Endothelial cell of umbilical vein (primary cell): Measurements from ENCODE around the gene OSTM1. TPM values are rescaled to one million over a fixed set of nuclear protein-coding genes. Genes with fewer than 3 reads are reported as not detected.

Experiments
- BruUV-seq: library from RNA; stranded (reverse); fragments of 400-500 nt; replicated peaks from 2 replicates; lab custom pipeline; 2021; lab: Mats Ljungman, UMichigan
- CTCF ChIA-PET: fragments of 300-600, 350-600 bp; sonication (Branson Sonifier 250); formaldehyde crosslinking; loops from one replicate; lab custom pipeline; 2021; ENCODE audit warnings: antibody characterized with exemption, inconsistent platforms; lab: Charles Lee
- POLR2A ChIA-PET: fragments of 300-600, 350-600 bp; sonication (Branson Sonifier 250); formaldehyde crosslinking; loops from one replicate; lab custom pipeline; 2021; ENCODE audit warnings: antibody characterized with exemption, inconsistent platforms; lab: Charles Lee
- DNase-seq: peaks from one replicate; pipeline ENCODE4 v3.0.0-alpha.2; 2011; ENCODE audit warnings: low read depth, low spot score
- FAIRE-seq: peaks from 2 replicates; lab custom pipeline; 2011; peaks lifted over from hg19 to GRCh38; lab: Jason Lieb, UNC
- H2AFZ ChIP-seq: 2 replicates; pipeline ENCODE4 v1.6.0; 2012; ENCODE audit warnings: low read depth, low read length, control low read depth, inconsistent platforms
- H3K27ac ChIP-seq: 2 replicates; pipeline ENCODE4 v1.5.1; 2011; ENCODE audit warnings: low read depth, mild to moderate bottlenecking, control low read depth, low read length, moderate library complexity; ENCODE audit not compliant: insufficient read depth
- H3K27me3 ChIP-seq, 2 experiments: 2 replicates each; pipeline versions ENCODE4 v1.6.0 to v1.6.1; 2011; ENCODE audit warnings: low read length in 2 of 2, mixed read lengths in 1 of 2; ENCODE audit not compliant: control insufficient read depth in 2 of 2, insufficient read depth in 2 of 2
- H3K36me3 ChIP-seq, 2 experiments: 2 replicates in 1 of 2; 3 replicates in 1 of 2; pipeline ENCODE4 v1.5.1; 2011; ENCODE audit warnings: low read length in 2 of 2, mild to moderate bottlenecking in 1 of 2, moderate library complexity in 1 of 2; ENCODE audit not compliant: control insufficient read depth in 2 of 2, insufficient read depth in 2 of 2; ENCODE audit errors: extremely low read depth in 1 of 2
- H3K4me1 ChIP-seq: 3 replicates; pipeline ENCODE4 v1.5.1; 2011; ENCODE audit warnings: mild to moderate bottlenecking, low read length; ENCODE audit not compliant: control insufficient read depth, insufficient read depth; ENCODE audit errors: extremely low read depth
- H3K4me2 ChIP-seq: 2 replicates; pipeline ENCODE4 v1.6.1; 2011; ENCODE audit warnings: low read length, control low read depth, mixed read lengths; ENCODE audit not compliant: insufficient read depth
- H3K4me3 ChIP-seq, 3 experiments: fragments of 200-600 bp in 1 of 3; sonication (generic), shearing (Covaris generic) in 1 of 3; replicated peaks in 1 of 3; 2 replicates each; pipeline ENCODE4 v1.5.1; 2011 to 2016; ENCODE audit warnings: control low read depth in 3 of 3, low read length in 3 of 3, mild to moderate bottlenecking in 2 of 3, inconsistent platforms in 1 of 3, low read depth in 1 of 3, moderate library complexity in 1 of 3; ENCODE audit not compliant: insufficient read depth in 1 of 3
- H3K79me2 ChIP-seq: 2 replicates; pipeline ENCODE4 v1.6.0; 2012; ENCODE audit warnings: low read length, inconsistent platforms; ENCODE audit not compliant: control insufficient read depth, insufficient read depth
- H3K9ac ChIP-seq: replicated peaks from 2 replicates; pipeline ENCODE3; 2011; ENCODE audit warnings: low read length, control low read depth; ENCODE audit not compliant: insufficient read depth; ENCODE audit errors: extremely low read depth
- H3K9me1 ChIP-seq: replicated peaks from 3 replicates; pipeline ENCODE4 v1.6.0; 2011; ENCODE audit warnings: mild to moderate bottlenecking, low read length; ENCODE audit not compliant: control insufficient read depth, insufficient read depth; ENCODE audit errors: extremely low read depth
- H3K9me3 ChIP-seq: replicated peaks from 2 replicates; pipeline ENCODE4 v1.5.1; 2012; ENCODE audit warnings: low read length, inconsistent platforms; ENCODE audit not compliant: control insufficient read depth, insufficient read depth
- H4K20me1 ChIP-seq: replicated peaks from 2 replicates; pipeline ENCODE3; 2011; ENCODE audit warnings: mild to moderate bottlenecking, low read length; ENCODE audit not compliant: control insufficient read depth, insufficient read depth; ENCODE audit errors: extremely low read depth
- EZH2 ChIP-seq: IDR thresholded peaks from 2 replicates; pipeline ENCODE4 v1.6.1; 2012; ENCODE audit warnings: borderline replicate concordance, low read depth, mild to moderate bottlenecking, moderate library complexity, low read length, inconsistent platforms; ENCODE audit not compliant: severe bottlenecking
- FOS ChIP-seq: IDR thresholded peaks from 2 replicates; pipeline ENCODE4 v1.6.1; 2011; ENCODE audit warnings: mild to moderate bottlenecking, low read length, moderate library complexity, borderline replicate concordance; ENCODE audit not compliant: insufficient read depth
- GATA2 ChIP-seq: IDR thresholded peaks from 2 replicates; pipeline ENCODE4 v1.7.0; 2011; ENCODE audit warnings: low read depth, mild to moderate bottlenecking, moderate library complexity, mixed read lengths, low read length; ENCODE audit not compliant: insufficient read length, insufficient read depth
- JUN ChIP-seq: IDR thresholded peaks from 2 replicates; pipeline ENCODE4 v1.6.1; 2011; ENCODE audit warnings: borderline replicate concordance, low read depth; ENCODE audit not compliant: insufficient read length, insufficient read depth
- MAX ChIP-seq: IDR thresholded peaks from 2 replicates; pipeline ENCODE4 v1.6.1; 2011; ENCODE audit not compliant: insufficient read depth, insufficient read length
- MYC ChIP-seq: IDR thresholded peaks from one replicate; pipeline ENCODE4 v1.6.1; 2011; ENCODE audit warnings: mild to moderate bottlenecking, low read depth, low read length
- POLR2A ChIP-seq: IDR thresholded peaks from 2 replicates; pipeline ENCODE4 v1.6.1; 2012; ENCODE audit warnings: low read depth, mild to moderate bottlenecking, control low read depth, low read length
- POLR2AphosphoS5 ChIP-seq: IDR thresholded peaks from 2 replicates; pipeline ENCODE4 v1.6.1; 2012; ENCODE audit warnings: low read depth, mild to moderate bottlenecking, control low read depth, low read length, moderate library complexity; ENCODE audit not compliant: insufficient read depth
- dilution Hi-C: fragments of 300-500 bp; cut with MboI; formaldehyde crosslinking; loops from one replicate; pipeline ENCODE4 v1.15.0; 2019; ENCODE audit warnings: low sequenced_read_pairs; ENCODE audit not compliant: extremely low pct_ligation_motif_present
- intact Hi-C: fragments of 100-400 bp; cut with micrococcal nuclease; formaldehyde crosslinking; loops from one replicate; pipeline ENCODE4 v1.10.0; 2022
- polyA plus RNA-seq, 4 experiments: library from polyadenylated mRNA; depleted of rRNA in 3 of 4; stranded (reverse) in 3 of 4; unstranded in 1 of 4; fragments of >200 nt; gene quantifications; 2 replicates each; pipeline versions ENCODE4 v1.2.1 to v1.2.3, GENCODE V29; 2011 to 2012; ENCODE audit warnings: missing spikeins in 1 of 4
- total RNA-seq: library from RNA; stranded (reverse); gene quantifications from 2 replicates; pipeline ENCODE4 v1.2.3, GENCODE V29; 2021
- TF ChIP-seq, protein P1 (sequence below), 2 donors: IDR thresholded peaks; 1 replicate in 1 of 2; 2 replicates in 1 of 2; pipeline ENCODE4 v1.5.1; 2011; ENCODE audit warnings: low read length in 2 of 2, mild to moderate bottlenecking in 2 of 2, moderate library complexity in 2 of 2, control low read depth in 1 of 2, inconsistent platforms in 1 of 2, low read depth in 1 of 2; ENCODE audit not compliant: insufficient read depth in 1 of 2; ENCODE audit errors: extremely low read depth in 1 of 2

Gene OSTM1
- total and polyA plus RNA-seq, 2 donors (not counting 3 experiments of a cell fraction or from before 2014, with no cell fraction given): 23.1 to 26.4 TPM

DNA sequence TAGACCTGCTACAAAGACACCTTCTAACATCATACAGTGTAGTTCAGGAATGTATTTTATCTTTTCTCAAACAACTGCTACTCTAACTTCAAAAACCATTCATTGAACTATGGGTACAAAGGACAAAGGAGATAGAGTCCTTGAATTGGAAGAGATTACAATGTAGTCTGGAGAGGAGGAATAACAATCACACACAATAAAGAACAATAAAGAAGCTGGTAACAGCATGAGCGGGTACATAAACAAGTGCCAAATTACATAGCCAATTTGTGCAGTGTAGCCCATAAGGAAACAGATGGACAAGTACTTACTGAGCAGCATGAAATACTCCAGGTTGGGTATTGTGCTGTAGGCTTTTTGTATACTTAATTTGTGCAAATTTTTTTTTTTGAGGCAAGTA is 44.3 kb downstream of the OSTM1 start:
- Histone ChIP-seq H3K9ac (no peak overlapping the region), H3K9me1 (no peaks in the 10 kb centered on the region), H3K4me2 (no peak overlapping the region), H3K27ac (no peak overlapping the region), H3K27me3 (peaks cover 0 to 2% of the 10 kb centered on the region in 2 experiments), H3K4me1 (no peaks in the 10 kb centered on the region), H4K20me1 (no peaks in the 10 kb centered on the region), H3K9me3 (no peaks in the 10 kb centered on the region), H3K79me2 (no peaks in the 10 kb centered on the region), H3K36me3 (no peaks in the 10 kb centered on the region), H3K4me3 (no peak overlapping the region), H2AFZ (no peak overlapping the region)
- DNase-seq: no peak
- no peak for FAIRE-seq
- dilution Hi-C loops: no loop called here
- no peak for TF ChIP-seq FOS
- TF ChIP-seq, protein P1, sequence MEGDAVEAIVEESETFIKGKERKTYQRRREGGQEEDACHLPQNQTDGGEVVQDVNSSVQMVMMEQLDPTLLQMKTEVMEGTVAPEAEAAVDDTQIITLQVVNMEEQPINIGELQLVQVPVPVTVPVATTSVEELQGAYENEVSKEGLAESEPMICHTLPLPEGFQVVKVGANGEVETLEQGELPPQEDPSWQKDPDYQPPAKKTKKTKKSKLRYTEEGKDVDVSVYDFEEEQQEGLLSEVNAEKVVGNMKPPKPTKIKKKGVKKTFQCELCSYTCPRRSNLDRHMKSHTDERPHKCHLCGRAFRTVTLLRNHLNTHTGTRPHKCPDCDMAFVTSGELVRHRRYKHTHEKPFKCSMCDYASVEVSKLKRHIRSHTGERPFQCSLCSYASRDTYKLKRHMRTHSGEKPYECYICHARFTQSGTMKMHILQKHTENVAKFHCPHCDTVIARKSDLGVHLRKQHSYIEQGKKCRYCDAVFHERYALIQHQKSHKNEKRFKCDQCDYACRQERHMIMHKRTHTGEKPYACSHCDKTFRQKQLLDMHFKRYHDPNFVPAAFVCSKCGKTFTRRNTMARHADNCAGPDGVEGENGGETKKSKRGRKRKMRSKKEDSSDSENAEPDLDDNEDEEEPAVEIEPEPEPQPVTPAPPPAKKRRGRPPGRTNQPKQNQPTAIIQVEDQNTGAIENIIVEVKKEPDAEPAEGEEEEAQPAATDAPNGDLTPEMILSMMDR (IDR thresholded peaks at IDR 0.05; ENCODE audit: extremely low read depth in 1 of 2, insufficient read depth in 1 of 2, low read depth in 1 of 2, low read length in 2 of 2): no peak
- TF ChIP-seq JUN: no peak
- TF ChIP-seq MYC: no peak
- TF ChIP-seq POLR2AphosphoS5: no peak
- TF ChIP-seq EZH2: no peak
- TF ChIP-seq GATA2: no peak
- TF ChIP-seq POLR2A: no peak
- TF ChIP-seq MAX: no peak
- CTCF ChIA-PET: no interaction called here
- intact Hi-C loops: no loop called here
- POLR2A ChIA-PET: no interaction called here
- no TSS peak for BruUV-seq
